ENCODE data around the gene KRTAP9-7.

DNA sequence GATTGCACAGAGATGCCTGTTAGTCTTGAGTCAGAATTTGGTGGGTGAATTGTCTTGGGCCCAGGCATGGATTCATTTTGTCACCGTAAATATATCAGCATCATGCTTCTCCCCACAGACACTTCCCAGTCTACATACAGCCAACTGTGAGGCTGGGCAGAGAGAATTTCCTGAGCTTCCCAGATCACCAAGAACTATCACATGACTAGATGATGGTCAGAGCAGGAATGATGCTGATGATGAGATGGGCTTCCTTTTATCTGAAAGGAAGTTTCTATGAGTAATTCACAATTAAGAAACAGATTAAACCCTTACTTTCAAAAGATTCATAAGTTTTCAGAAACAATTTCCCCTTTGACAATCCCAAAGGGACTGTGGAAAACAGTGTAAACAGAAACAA, 20.6 kb upstream of the KRTAP9-7 start:
- TF ChIP-seq, protein P1, sequence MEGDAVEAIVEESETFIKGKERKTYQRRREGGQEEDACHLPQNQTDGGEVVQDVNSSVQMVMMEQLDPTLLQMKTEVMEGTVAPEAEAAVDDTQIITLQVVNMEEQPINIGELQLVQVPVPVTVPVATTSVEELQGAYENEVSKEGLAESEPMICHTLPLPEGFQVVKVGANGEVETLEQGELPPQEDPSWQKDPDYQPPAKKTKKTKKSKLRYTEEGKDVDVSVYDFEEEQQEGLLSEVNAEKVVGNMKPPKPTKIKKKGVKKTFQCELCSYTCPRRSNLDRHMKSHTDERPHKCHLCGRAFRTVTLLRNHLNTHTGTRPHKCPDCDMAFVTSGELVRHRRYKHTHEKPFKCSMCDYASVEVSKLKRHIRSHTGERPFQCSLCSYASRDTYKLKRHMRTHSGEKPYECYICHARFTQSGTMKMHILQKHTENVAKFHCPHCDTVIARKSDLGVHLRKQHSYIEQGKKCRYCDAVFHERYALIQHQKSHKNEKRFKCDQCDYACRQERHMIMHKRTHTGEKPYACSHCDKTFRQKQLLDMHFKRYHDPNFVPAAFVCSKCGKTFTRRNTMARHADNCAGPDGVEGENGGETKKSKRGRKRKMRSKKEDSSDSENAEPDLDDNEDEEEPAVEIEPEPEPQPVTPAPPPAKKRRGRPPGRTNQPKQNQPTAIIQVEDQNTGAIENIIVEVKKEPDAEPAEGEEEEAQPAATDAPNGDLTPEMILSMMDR (conservative IDR thresholded peaks at IDR 0.05; ENCODE audit: low read depth, low read length) = no peak
- no peak for TF ChIP-seq EZH2 (IDR thresholded peaks at IDR 0.05; ENCODE audit: borderline replicate concordance, low read depth, low read length, poor library complexity, severe bottlenecking)
